Stimulated activated CD8-positive, alpha-beta memory T cell treated with anti-CD3 and anti-CD28 coated beads, Interleukin-7, amount 100 ng/mL, for 24 hours (primary cell): Measurements from ENCODE around the gene UTP11.

Experiments used
- DNase-seq: peaks from one replicate; pipeline ENCODE4 v3.0.0-alpha.2; 2020; ENCODE audit warnings: low read depth

Gene UTP11

GRCh38 chr1:38046333-38046883 is 33.9 kb downstream of the UTP11 start, which contains the start of gene POU3F1:
Gene POU3F1, minus strand, starts transcription at chr1:38046793. Its CDS starts 50 bp downstream, at chr1:38046743.
- DNase-seq, result no peak

DNA sequence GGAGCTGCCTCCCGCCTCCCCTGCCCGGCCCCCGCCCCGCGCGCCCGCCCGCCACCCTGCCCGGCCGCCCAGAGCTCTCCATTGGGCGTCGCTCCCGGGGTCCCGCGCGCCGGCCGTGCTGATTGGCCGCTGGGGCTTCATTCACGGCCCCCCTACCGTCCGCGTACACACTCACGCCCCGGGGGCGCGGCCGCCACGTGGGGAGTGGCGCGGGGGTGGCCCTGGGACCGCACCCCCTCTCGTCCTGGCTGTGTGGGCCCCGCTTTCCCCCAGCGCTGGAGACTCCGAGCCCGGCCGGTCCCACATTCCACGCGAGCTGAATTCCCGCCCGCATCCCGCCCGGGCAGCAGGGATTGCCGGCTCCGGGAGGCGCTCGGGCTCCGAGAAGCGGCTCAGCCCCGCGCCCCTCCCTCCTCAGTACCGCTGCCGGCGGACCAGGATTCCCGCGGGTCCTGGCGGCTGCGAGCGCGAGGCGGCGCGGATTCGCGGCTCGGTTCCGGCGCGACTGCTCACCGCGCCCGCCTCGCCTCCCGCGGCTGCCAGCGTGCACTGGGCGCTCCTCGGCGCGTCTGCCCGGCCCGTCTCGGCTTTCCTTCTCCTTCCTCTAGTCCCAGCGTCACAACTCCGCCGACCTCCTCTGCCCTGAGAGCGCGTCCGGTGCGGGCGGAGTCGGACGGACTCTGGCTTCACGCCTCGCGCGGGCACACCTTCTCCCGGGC is 34.5 kb downstream of the UTP11 start:
- DNase-seq, result peak; percentile 61

DNA sequence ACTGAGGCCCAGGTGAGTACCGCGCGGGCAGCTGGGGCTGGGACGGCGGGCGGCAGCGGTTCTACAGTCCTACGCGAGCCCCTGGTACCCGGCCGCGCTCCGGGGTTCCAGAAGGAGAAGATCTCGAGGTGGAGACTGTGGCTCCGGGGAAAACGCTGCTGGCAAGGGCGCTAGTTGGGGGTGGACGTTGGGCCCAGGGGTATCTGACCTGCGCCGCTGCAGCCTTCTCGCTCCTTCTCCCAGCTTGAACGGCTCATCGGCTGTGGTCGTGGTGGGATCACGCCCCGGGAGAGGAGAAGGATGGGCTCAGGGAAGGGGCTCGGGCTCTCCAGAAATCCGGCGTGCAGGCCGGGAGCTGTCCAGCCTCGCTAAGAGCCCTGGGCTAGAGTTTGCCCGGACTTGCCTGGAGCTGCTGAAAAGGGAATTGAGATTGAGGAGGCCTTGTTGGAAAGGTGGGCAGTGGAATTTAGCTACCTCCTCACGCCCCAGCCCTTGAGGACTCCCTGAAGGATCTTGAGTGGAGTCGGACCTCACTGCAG is 35.1 kb downstream of the UTP11 start:
- DNase-seq, result no peak

GRCh38 chr1:38050397-38051078 is 38.0 kb downstream of the UTP11 start:
- no peak for DNase-seq

GRCh38 chr1:38051079-38051543 is 38.6 kb downstream of the UTP11 start:
- no peak for DNase-seq

- no peak for DNase-seq
Observed at GRCh38 chr1:38052750-38053415, 40.3 kb downstream of the UTP11 start.

DNA sequence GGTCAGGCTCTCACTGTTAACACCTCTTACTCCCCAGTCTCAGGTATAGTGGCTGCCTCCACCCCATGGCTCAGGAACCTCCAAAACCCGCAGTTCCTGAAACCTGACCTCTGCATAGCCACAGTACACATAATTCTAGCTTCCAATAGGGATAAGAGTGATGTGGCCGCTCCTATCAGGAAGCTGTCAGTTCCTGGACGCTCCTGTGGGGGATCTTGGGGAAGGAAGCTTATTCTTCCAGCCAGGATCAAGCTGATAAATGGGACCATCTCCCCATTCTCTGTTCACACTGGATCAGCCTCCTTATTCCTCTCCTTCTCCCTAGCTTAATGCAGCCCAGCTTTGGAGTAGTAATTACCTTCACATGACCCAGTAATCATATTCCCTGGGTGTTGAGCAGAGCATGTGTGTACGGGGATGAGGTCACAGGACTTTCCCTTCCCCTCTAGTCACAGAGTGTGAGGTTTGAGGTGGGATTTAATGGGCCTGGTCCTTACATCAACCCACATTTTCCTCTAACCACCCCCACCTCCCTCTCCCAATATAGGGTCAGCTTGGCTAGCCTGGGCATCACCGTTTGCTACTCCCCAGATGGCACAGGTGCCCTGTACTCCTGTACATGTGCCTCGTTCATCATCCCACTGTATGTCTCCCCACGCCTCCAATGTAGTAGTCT is 41.0 kb downstream of the UTP11 start:
- DNase-seq, result no peak

DNA sequence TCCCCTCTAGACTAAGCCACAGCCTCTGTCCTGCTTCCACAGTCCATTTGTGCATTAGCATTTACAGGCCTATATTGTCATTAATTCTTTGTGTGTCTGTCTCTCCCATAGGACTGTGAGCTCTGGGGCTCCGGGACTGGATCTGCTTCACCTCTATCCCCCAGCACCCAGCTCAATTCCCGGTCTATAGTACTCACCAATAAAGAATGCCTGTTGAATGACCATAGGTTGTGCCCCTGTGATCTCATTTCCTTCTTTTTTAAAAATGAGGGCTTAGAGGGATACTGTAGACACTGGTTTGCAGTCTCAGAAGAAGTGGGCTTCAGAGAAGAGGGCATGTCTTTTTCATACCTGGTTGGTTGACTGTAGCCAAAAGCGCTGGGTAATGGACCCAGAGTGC is 42.9 kb downstream of the UTP11 start:
- DNase-seq, result no peak

GRCh38 chr1:38055965-38056364 is 43.4 kb downstream of the UTP11 start:
- DNase-seq, result no peak

GRCh38 chr1:38059635-38060250 is 47.2 kb downstream of the UTP11 start:
- no peak for DNase-seq

DNA sequence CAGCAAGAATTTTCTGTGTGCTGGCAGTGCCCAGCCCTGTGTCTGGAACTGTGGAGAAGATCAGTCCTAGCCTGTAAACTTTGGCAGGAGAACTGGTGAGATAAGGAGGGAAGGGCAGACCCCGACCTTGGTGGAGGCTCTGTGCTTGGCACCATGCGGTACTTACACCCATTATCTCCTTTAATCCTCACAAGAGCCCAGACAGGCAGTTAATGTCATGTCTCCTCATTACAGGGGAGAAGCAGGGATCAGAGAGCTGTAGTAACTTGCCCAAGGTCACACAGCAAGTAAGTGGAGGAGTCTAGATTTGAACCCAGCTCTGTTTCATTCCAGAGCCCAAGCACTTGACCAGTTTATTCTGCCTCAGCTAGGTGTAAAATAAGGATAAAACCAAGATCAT is 48.0 kb downstream of the UTP11 start:
- DNase-seq, result no peak

DNA sequence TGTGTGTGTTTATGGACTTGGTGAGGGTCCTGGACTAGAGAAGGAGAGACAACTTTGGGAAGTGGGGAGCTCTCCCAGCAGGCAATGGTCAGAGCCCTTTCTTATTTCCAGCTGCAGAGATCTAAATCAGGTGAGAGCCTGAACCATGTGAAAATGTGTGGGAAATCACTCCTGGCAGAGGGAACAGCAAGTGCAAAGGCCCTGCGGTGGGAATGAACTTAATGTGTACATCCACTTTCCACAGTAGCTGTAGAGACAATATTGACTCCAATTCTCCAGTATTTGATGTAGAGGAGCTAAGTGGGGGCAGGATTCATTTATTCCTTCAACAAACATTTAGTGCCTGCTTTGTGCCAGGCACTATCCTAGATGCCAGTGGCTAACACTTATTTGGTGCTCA is 48.8 kb downstream of the UTP11 start:
- no peak for DNase-seq

- no peak for DNase-seq
Observed at GRCh38 chr1:38061883-38062328, 49.4 kb downstream of the UTP11 start.

DNA sequence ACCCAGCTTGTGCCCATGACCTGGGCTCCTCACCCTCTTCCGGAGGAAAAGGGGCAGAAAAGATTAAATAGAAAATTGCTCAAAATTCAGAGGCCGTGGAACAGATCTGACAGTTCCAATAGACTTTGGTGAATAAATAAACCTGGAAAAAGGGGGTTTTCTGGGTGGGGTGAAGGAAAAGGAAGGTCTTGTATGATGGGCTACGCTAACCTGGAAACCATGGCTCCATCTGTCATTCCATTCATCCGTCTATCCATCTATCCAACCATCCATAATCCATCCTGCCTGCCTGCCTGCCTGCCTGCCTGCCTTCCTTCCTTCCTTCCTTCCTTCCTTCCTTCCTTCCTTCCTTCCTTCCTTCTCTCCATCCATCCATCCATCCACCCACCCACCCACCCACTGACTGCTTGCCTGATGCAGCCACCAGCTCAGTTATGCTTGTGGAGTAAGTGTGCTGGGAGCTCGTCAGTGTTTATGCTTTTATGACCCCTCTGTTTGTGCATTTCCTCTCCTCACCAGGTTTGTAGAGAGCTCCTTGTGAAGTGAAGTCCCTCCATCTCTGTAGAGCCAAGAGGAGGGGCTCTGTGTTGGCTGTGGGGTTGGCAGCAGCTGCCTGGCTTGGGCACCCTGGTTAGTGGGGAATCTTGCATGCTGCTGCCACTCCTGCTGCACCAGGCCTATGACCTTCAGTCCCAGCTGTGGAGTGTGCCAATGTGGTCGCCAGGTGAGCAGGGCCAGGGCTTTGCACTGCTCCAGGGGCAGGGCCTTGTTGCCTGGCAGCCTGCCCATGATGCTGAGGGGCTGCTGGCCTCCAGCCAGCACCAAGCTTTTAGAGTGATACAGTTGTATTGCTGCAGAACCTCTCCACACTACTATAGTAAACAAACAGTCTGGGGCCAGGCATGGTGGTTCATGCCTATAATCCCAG is 50.1 kb downstream of the UTP11 start:
- no peak for DNase-seq

GRCh38 chr1:38063616-38064015 is 51.1 kb downstream of the UTP11 start:
- DNase-seq, result no peak

GRCh38 chr1:38064197-38064903 is 51.8 kb downstream of the UTP11 start:
- no peak for DNase-seq

GRCh38 chr1:38068220-38068979 is 55.9 kb downstream of the UTP11 start:
- DNase-seq, result no peak

GRCh38 chr1:38068980-38069340 is 56.4 kb downstream of the UTP11 start:
- DNase-seq, result no peak
